Right lobe of liver (tissue), 6 donors: ENCODE results near the gene MAPK8IP3. TPM values are rescaled to one million over a fixed set of nuclear protein-coding genes. Genes with fewer than 3 reads are reported as not detected.

Experiments
- ATAC-seq, 4 donors: fragments of 200-7000 bp; cut with Tn5 transposase; one replicate each; pipeline ENCODE4 v1.9.1; 2020; ENCODE audit warnings: mild to moderate bottlenecking in 4 of 4, moderate library complexity in 4 of 4
- DNase-seq, 3 donors: peaks; one replicate each; pipeline ENCODE4 v3.0.0-alpha.2; 2020
- H3K27ac ChIP-seq, 3 donors: fragments of 200-600 bp; one replicate each; pipeline ENCODE4 v1.8.0; 2022
- H3K27me3 ChIP-seq, 2 donors: fragments of 200-600 bp; one replicate each; pipeline ENCODE4 v1.8.0; 2022
- H3K36me3 ChIP-seq, 4 donors: fragments of 200-600 bp; sonication (generic) in 1 of 4; one replicate each; pipeline versions ENCODE4 v1.5.1 to v1.8.0; 2017 to 2022; ENCODE audit warnings: control low read depth in 1 of 4
- H3K4me1 ChIP-seq, 4 donors: fragments of 200-600 bp; sonication (generic) in 1 of 4; one replicate each; pipeline versions ENCODE4 v1.5.1 to v1.8.0; 2017 to 2022; ENCODE audit warnings: control low read depth in 1 of 4
- H3K4me3 ChIP-seq, 3 donors: fragments of 200-600 bp; one replicate each; pipeline ENCODE4 v1.8.0; 2022
- H3K9me3 ChIP-seq, 4 donors: fragments of 200-600 bp; sonication (generic) in 1 of 4; one replicate each; pipeline versions ENCODE4 v1.5.1 to v1.8.0; 2017 to 2022; ENCODE audit warnings: control low read depth in 1 of 4
- CTCF ChIP-seq, 4 donors: fragments of 200-600 bp in 3 of 4; fragments of 450-650 bp in 1 of 4; IDR thresholded peaks; one replicate each; pipeline versions ENCODE4 v1.5.1 to v1.8.0; 2016 to 2022; ENCODE audit warnings: antibody characterized with exemption in 4 of 4, mild to moderate bottlenecking in 2 of 4
- POLR2A ChIP-seq: fragments of 450-650 bp; IDR thresholded peaks from one replicate; pipeline ENCODE4 v1.6.1; 2017; ENCODE audit warnings: antibody characterized with exemption, mild to moderate bottlenecking
- WGBS: methylation state at CpG from one replicate; pipeline ENCODE4 v1.1.6; 2018; ENCODE audit warnings: low coverage, low lambda C conversion rate; ENCODE audit not compliant: insufficient coverage; ENCODE audit errors: missing lambda C conversion rate; 5-methylcytosine and 5-hydroxymethylcytosine counted together
- intact Hi-C, 2 donors: fragments of 100-400 bp; cut with DNase I; formaldehyde crosslinking; loops; one replicate each; pipeline versions ENCODE4 v1.11.2 to v1.14.1; 2022
- total RNA-seq, 6 experiments: library from RNA; depleted of rRNA in 2 of 6; stranded (reverse); fragments of >200 nt in 2 of 6; fragmentation: NEBNext Ultra II Directional in 3 of 6; extraction: Animal tissue kit (Norgen Biotek cat#: 25700) in 3 of 6; gene quantifications; one replicate each; pipeline versions ENCODE4 v1.1.0 to v1.2.4, GENCODE V29; 2016 to 2023
- donor health status: DM: no; HTN: yes; CAD: no.
- donor health status: DM: no; HTN: no; CAD: no.
- donor health status: DM: no; HTN: no; CAD: no.
- donor health status: DM: no; HTN: yes; CAD: no.
- donor health status: DM: no; HTN: yes; CAD: no.

Gene MAPK8IP3
- total RNA-seq, 6 experiments from 2014 or later = 8.7 to 37.3 (median 23.0) TPM

DNA sequence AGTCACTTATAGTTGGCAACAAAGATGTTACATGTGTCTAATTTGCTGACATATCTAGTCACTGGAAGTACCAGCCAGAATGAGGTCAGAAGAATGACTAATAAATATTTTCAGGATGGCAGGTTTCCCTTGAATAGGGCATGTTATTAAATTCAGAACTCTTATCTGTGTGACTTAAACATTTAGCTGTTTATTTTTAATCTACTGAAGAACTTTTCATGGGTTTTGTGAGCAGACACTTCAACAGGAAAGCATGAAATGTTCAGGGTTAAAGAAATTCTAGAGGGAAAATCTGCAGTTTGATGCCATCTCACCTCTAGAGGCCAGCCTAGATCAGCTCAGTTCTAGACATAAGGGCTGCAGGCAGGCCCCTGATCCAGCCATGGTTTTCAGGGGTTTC is 14.7 kb upstream of the MAPK8IP3 start:
- Histone ChIP-seq H3K9me3 (no peaks in the 10 kb centered on the region), H3K27ac (no peak overlapping the region), H3K36me3 (peaks cover 0 to 43% (median 8%) of the 10 kb centered on the region in 4 donors), H3K4me1 (peaks cover 0 to 16% (median 0%) of the 10 kb centered on the region in 4 donors), H3K4me3 (no peak overlapping the region), H3K27me3 (no peaks in the 10 kb centered on the region)
- peak in 1 of 4 donors; percentile 4 for ATAC-seq
- intact Hi-C loops = no loop called here
- TF ChIP-seq POLR2A (no peak), CTCF (IDR thresholded peaks at IDR 0.05) (peak in 1 of 4 donors; percentile 10)
- no peak for DNase-seq

DNA sequence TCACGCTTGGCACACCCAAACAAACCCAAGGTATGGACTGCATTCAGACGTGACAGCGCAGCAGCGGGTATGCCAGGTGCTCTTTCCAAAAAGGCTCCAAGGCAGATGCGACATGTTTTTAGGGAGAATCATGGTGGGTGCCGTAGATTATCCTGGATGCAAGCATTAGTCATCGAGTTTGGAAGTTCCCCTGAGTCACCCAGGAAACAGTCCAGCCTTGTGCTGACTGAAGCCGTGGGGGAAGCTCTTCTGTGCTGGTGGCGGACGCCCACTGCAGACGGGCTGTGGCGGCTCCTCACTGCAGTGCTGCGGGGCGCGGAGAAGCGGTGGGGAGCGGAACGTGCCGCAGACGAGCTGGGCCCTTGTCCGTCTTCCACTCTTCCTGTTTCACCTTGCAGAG is 14.0 kb upstream of the MAPK8IP3 start:
- WGBS = 78% methylated on average over 15 of the region's 21 CpGs
- no peak for TF ChIP-seq POLR2A
- no peak for TF ChIP-seq CTCF (IDR thresholded peaks at IDR 0.05)

GRCh38 chr16:1696863-1697262 is 9.1 kb upstream of the MAPK8IP3 start:
- no peak for TF ChIP-seq CTCF (IDR thresholded peaks at IDR 0.05)
- TF ChIP-seq POLR2A = no peak

More for the DNA sequence above, 14.0 kb upstream of the MAPK8IP3 start:
- Histone ChIP-seq H3K4me3 (no peak overlapping the region), H3K27ac (no peak overlapping the region), H3K9me3 (no peaks in the 10 kb centered on the region), H3K4me1 (peaks cover 0 to 16% (median 0%) of the 10 kb centered on the region in 4 donors), H3K36me3 (peaks cover 0 to 39% (median 8%) of the 10 kb centered on the region in 4 donors), H3K27me3 (no peaks in the 10 kb centered on the region)
- ATAC-seq = peak in 1 of 4 donors; percentile 9
- intact Hi-C loops = no loop called here
- DNase-seq = no peak

GRCh38 chr16:1698680-1699079 is 7.3 kb upstream of the MAPK8IP3 start:
- H3K27me3 ChIP-seq = no peaks in the 10 kb centered on the region
- WGBS = 100% methylated on average over 1 of the region's 10 CpGs
- intact Hi-C loops = no loop called here
- no peak overlapping the region for H3K4me3 ChIP-seq
- H3K4me1 ChIP-seq = no peaks in the 10 kb centered on the region
- no peaks in the 10 kb centered on the region for H3K9me3 ChIP-seq
- DNase-seq (no peak), ATAC-seq (no peak)
- no peak for TF ChIP-seq POLR2A
- no peak for TF ChIP-seq CTCF (IDR thresholded peaks at IDR 0.05)
- no peak overlapping the region for H3K27ac ChIP-seq
- H3K36me3 ChIP-seq = peaks cover 0 to 52% (median 4%) of the 10 kb centered on the region in 4 donors

More at GRCh38 chr16:1696863-1697262, 9.1 kb upstream of the MAPK8IP3 start:
- Histone ChIP-seq H3K27ac (no peak overlapping the region), H3K4me1 (no peaks in the 10 kb centered on the region), H3K27me3 (no peaks in the 10 kb centered on the region), H3K9me3 (no peaks in the 10 kb centered on the region), H3K36me3 (peaks cover 0 to 64% (median 8%) of the 10 kb centered on the region in 4 donors), H3K4me3 (no peak overlapping the region)
- DNase-seq (no peak), ATAC-seq (no peak)
- 98% methylated on average over 5 of the region's 5 CpGs for whole genome bisulfite sequencing
- intact Hi-C loops = no loop called here

DNA sequence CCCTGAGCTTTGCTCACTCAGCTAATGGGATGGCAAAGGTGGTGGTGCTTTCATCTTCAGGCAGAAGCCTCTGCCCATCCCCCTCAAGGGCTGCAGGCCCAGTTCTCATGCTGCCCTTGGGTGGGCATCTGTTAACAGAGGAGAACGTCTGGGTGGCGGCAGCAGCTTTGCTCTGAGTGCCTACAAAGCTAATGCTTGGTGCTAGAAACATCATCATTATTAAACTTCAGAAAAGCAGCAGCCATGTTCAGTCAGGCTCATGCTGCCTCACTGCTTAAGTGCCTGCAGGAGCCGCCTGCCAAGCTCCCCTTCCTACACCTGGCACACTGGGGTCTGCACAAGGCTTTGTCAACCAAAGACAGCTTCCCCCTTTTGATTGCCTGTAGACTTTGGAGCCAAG is 5.7 kb upstream of the MAPK8IP3 start:
- Histone ChIP-seq H3K27ac (no peak overlapping the region), H3K4me1 (peaks cover 0 to 6% (median 0%) of the 10 kb centered on the region in 4 donors), H3K27me3 (no peaks in the 10 kb centered on the region), H3K4me3 (no peak overlapping the region), H3K36me3 (peaks cover 0 to 45% (median 4%) of the 10 kb centered on the region in 4 donors), H3K9me3 (no peaks in the 10 kb centered on the region)
- WGBS = 100% methylated on average over 1 of the region's 3 CpGs
- DNase-seq (no peak), ATAC-seq (no peak)
- TF ChIP-seq POLR2A (no peak), CTCF (IDR thresholded peaks at IDR 0.05) (no peak)
- intact Hi-C loops = no loop called here
